ENCODE results near the gene ERVK3-1.
A peak's percentile ranks its signal among the peaks of the same experiment; 100 is the strongest.
"Not testable (repeated sequence)": the region's sequence is repeated elsewhere in the genome, so short reads cannot be mapped to it uniquely, and the experiment has no call there.

The ERVK3-1 gene

DNA sequence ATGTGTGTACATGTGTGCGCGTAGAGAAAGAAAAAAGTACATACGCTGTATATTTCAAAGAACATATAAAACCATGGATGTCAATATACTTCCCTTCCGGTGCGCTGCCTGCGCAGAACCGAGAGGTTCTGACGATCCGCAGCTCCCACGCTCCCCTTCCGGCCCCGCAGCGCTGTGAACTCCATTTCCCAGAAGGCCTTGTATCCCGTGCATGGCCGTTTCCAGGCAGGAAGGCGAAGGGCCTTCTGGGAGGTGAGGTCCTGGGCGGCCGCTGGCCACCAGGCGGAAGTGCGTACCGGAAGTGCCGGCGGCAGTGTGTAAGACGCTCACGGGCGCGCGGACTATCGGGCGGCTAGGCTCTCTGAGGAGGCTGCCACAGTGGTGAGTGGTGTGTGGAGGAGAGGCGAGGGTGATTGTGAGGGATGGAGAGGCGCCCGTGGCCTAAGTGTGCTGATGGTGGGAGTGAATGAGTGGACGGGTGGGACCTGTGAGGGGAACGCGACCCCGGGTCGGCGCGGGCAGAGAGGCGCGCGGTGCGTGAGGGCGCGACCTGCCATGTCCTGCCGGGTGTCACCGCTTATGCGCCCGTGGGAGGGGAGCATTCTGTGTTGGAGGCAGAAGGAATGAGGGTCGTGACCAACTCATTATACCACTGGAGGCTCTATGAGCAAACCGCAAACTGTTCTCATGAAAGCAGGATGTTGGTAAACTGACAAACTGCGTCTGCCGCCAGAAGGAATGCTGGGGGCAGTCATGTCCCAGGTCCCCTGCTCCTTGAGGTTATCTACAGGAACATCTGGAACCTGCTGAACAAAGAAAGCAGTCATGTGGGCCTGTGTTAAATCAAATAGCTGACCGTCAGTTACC is at the start of gene ERVK3-1:
Gene ERVK3-1, plus strand, starts transcription at position 313 of the 867 bp plus-strand sequence. CDS start 6,792 bp downstream, outside the sequence.
- peak; percentile 97 for DNase-seq (ENCODE audit: low read depth)

GRCh38 chr19:58258259-58258658 is 46.9 kb upstream of the ERVK3-1 start:
- not testable (repeated sequence) for DNase-seq (ENCODE audit: low read depth)

DNA sequence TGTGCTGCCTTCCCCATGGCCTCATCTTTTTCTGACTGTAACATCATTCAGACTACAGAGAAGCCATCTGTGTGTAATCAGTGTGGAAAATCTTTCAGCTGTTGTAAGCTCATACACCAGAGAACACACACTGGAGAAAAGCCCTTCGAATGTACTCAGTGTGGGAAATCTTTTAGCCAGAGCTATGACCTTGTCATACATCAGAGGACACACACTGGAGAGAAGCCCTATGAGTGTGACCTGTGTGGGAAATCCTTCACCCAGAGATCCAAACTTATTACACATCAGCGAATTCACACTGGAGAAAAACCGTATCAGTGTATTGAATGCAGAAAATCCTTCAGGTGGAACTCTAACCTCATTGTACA is 43.6 kb upstream of the ERVK3-1 start:
- peak; percentile 26 for DNase-seq (ENCODE audit: low read depth)

DNA sequence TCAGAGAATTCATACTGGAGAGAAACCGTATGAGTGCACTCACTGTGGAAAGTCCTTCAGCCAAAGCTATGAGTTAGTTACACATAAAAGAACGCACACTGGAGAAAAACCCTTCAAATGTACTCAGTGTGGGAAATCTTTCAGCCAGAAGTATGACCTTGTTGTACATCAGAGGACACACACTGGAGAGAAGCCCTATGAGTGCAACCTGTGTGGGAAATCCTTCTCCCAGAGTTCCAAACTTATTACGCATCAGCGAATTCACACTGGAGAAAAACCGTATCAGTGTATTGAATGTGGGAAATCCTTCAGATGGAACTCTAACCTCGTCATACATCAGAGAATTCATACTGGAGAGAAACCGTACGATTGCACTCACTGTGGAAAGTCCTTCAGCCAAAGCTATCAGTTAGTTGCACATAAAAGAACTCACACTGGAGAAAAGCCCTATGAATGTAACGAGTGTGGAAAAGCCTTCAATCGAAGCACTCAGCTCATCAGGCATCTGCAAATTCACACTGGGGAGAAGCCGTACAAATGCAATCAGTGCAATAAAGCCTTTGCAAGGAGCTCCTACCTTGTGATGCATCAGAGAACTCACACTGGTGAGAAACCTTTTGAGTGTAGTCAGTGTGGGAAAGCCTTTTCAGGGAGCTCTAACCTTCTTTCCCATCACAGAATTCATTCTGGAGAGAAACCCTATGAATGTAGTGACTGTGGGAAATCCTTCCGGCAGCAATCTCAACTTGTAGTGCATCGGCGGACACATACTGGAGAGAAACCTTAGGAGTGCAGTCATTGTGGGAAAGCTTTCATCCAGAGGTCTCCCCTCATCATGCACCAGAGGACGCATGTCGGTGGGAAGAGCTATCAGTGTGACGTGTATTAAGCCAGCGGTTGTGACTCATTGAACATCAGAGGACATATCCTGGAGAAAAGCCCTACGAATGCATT is 42.9 kb upstream of the ERVK3-1 start:
- DNase-seq (ENCODE audit: low read depth): peak; percentile 25

- DNase-seq (ENCODE audit: low read depth): no peak
These were observed 42.3 kb upstream of the ERVK3-1 start for GRCh38 chr19:58262922-58263296.

- DNase-seq (ENCODE audit: low read depth): no peak
These were observed 40.1 kb upstream of the ERVK3-1 start for GRCh38 chr19:58265100-58265499.

DNA sequence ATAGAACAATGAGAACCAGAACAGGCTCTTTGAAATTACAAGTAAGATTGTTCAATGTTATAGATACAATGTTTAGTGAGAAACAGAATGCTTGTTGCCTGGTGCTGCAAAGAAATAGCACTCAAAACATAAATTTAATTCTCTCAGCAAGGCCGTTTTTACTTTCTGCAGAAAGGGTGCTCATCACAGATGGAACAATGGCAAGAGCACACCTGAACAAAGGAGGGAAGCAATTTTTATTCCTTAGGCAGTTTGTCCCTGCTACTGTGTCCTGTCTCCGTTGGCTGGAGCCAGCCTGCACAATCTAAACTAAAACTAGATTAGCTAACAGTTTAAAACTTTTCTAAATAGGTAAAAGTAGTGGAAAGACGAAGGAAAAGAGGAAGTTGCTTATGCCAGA is 36.8 kb upstream of the ERVK3-1 start:
- DNase-seq (ENCODE audit: low read depth): no peak

DNA sequence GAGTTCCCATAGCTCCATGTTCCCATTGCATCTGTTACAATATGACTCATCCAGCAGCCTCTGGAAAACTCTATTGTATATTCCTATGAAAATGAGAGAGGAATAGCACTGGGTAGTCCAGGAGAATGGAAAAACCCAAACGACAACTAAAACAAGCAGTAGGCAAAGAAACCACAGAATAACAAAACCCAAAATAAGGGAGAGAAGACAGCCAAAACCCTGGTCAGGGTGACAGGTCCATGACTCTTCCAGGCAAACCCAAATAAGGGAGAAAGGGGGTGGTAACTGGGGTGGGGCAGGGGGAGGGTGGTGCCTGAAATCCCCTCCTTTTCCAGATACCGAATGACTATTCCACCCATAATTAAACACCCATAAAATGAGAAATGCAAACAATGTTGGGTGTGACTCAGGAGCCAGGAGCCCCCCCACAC is 30.4 kb upstream of the ERVK3-1 start:
- no peak for DNase-seq (ENCODE audit: low read depth)

DNA sequence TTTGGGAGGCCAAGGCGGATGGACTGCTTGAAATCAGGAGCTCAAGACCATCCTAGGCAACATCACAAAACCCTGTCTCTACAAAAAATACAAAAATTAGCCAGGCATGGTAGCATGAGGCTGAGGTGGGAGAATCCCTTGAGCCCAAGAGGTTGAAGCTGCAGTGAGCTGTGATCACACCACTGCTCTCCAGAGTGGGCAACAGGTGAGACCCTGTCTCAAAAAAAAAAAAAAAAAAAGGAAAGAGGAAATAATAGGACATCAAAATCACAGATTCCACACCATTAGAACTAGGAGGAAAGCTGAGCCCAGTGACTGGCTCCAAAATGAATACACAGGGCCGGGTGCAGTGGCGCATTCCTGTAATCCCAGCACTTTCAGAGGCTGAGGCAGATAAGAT is 29.6 kb upstream of the ERVK3-1 start:
- DNase-seq (ENCODE audit: low read depth): no peak

DNA sequence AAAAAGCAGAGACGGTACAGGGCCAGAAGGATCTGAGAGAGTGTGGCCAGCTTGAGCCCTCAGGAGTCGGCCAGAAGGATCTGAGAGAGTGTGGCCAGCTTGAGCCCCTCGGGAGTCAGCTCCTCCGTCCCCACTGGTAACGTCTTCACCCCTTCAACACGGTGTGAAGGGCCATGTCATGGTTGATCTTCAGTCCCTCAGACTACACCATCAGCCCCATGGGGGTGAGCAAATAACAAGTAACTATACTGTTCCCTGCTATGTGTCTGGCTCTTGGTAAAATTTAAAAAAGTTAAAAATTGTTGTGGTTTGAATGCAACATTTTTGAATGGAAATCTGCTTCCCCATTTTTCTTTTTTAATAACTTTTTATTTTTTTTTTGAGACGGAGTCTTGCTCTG is 28.0 kb upstream of the ERVK3-1 start:
- no peak for DNase-seq (ENCODE audit: low read depth)

- DNase-seq (ENCODE audit: low read depth): no peak
These were observed 27.2 kb upstream of the ERVK3-1 start for GRCh38 chr19:58277748-58278540.

- peak; percentile 99 for DNase-seq (ENCODE audit: low read depth)
These were observed 26.6 kb upstream of the ERVK3-1 start, which contains the start of gene ZNF8 for GRCh38 chr19:58278541-58279041. Gene ZNF8, plus strand, starts transcription at chr19:58278955. Its CDS starts 127 bp downstream, at chr19:58279082.

DNA sequence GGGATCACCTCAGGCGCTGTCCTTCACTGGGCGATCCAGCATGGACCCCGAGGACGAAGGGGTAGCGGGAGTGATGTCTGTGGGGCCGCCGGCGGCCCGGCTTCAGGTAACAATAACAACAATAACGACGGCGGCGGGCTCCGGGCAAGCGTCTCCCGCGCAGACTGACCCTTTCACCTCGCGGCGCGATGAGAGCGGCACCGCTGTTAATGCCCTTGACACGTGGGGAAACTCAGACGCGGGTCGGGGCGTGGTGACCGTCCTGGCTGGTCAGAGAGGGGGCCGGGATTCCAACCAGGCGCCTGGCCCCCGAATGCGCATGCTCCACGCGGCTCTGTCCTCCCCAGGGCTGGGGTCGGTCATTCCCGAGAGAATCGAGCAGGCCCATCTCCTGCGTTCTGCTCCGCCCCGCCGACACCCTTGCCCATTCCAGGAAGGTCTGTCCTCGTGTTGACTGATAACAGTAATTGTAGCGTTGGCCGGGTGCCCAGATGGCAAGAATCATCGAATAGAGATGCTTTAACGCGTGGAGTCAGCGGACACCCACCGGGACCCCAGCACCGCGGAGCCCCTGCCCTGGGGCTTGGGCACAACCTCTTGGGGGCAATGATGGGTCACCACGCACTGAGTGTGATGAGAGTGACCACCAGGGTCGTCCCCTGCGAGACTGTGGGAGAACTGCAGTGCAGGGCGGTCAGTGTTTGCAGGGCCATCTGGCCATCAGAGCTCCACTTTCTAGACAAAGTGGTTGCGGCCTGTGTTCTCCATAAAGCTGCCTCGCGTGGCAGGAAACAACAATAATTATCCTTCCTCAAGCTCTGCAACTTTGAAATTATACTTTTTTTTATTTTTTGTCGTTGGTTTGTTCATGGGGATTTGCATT is 25.9 kb upstream of the ERVK3-1 start:
- DNase-seq (ENCODE audit: low read depth): peak; percentile 78

- no peak for DNase-seq (ENCODE audit: low read depth)
These were observed 25.3 kb upstream of the ERVK3-1 start for GRCh38 chr19:58279925-58280316.

- DNase-seq (ENCODE audit: low read depth): no peak
These were observed 21.0 kb upstream of the ERVK3-1 start for GRCh38 chr19:58284199-58284598.

DNA sequence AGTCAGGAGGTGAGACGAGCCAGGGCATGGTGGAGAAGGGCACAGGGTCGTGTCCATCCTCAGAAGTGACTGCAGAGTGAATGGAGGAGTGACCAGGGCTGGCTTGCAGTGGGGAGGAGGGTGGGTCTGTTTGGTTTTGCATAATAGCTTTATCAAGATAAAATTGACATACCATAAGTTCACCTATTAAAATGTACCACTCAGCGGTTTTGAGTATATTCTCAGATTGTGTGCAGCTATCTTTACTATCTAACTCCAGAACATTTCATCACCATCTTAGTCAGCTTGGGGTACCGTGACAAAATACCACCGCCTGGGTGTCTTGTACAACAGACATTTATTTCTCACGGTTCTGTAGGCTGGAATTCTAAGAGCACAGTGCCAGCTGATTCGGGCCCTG is 13.2 kb upstream of the ERVK3-1 start:
- DNase-seq (ENCODE audit: low read depth): no peak

- no peak for DNase-seq (ENCODE audit: low read depth)
These were observed 10.3 kb upstream of the ERVK3-1 start for GRCh38 chr19:58294743-58295374.

DNA sequence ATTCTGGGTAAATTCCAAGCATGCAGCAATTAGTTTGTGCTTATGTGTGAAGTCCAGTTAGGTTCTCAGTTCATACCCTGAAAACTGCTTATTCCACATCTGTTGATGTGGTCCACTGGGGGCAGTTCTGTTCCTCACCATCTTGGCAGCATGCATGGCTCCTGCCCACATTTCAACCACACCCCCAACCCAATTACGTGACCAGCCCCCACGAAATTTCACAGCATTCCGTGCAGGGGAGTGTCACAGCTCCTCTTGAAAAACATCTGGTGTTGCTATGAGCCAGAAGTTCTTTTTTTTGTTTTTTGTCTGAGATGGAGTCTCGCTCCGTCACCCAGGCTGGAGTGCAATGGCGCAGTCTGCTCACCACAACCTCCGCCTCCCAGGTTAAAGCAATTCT is 9.1 kb upstream of the ERVK3-1 start:
- no peak for DNase-seq (ENCODE audit: low read depth)

GRCh38 chr19:58300620-58301019 is 4.6 kb upstream of the ERVK3-1 start:
- no peak for DNase-seq (ENCODE audit: low read depth)

- DNase-seq (ENCODE audit: low read depth): no peak
These were observed 922 bp upstream of the ERVK3-1 start for GRCh38 chr19:58304255-58304654.

Data from amniotic epithelial cell (primary cell).